ENCODE results near the gene CCDC28A. TPM values are rescaled to one million over a fixed set of nuclear protein-coding genes. Genes with fewer than 3 reads are reported as not detected.

CCDC28A gene
- total RNA-seq, 1 donor from 2014 or later, result 7.3 TPM

DNA sequence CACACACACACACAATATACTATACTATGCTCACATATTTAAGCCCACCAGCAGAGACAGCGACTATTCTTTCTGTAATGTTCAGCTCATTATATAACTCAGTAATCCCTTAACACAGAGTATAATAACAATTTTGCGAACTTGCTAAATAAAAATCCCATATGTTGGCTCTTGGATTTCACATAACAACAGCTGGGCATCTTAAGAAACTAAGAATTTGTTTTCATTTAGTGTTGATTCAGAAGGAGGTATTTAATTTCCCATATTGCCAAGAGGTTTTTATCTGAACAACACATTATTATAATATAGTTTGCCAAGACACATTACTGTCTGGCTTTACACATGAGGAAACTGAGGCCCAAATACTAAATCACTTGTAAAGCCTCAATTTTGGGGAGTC is 29.8 kb downstream of the CCDC28A start:
- TF ChIP-seq, protein P1, sequence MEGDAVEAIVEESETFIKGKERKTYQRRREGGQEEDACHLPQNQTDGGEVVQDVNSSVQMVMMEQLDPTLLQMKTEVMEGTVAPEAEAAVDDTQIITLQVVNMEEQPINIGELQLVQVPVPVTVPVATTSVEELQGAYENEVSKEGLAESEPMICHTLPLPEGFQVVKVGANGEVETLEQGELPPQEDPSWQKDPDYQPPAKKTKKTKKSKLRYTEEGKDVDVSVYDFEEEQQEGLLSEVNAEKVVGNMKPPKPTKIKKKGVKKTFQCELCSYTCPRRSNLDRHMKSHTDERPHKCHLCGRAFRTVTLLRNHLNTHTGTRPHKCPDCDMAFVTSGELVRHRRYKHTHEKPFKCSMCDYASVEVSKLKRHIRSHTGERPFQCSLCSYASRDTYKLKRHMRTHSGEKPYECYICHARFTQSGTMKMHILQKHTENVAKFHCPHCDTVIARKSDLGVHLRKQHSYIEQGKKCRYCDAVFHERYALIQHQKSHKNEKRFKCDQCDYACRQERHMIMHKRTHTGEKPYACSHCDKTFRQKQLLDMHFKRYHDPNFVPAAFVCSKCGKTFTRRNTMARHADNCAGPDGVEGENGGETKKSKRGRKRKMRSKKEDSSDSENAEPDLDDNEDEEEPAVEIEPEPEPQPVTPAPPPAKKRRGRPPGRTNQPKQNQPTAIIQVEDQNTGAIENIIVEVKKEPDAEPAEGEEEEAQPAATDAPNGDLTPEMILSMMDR (conservative IDR thresholded peaks at IDR 0.05), result no peak
- Mint-ChIP-seq H3K4me1 (peaks cover 19% of the 10 kb centered on the region), H3K9me3 (no peaks in the 10 kb centered on the region)

DNA sequence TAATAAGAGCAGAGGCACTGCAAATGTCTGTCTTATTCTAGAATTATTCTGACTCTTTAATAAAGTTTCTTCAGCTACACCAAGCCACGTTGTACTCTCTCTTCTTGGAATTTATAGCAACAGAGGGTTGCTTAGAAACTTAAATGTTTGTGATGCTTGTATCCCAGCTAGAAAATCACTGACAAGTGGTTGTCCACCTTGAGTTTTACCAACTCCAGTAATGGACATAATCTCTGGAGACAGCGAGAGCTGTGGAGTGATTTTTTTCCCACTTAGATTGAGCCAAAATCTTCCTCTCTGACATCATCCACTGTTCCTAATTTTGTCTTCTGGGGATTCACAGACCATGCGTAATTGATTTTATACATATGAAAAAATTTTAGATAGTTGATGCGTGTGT is 30.3 kb downstream of the CCDC28A start:
- no peaks in the 10 kb centered on the region for H3K36me3 Mint-ChIP-seq (ENCODE audit: low read depth)
- TF ChIP-seq, protein P1 (conservative IDR thresholded peaks at IDR 0.05), result no peak
- H3K4me1 Mint-ChIP-seq, result peaks cover 14% of the 10 kb centered on the region
- no peak overlapping the region for H3K4me3 Mint-ChIP-seq
- H3K9me3 Mint-ChIP-seq, result no peaks in the 10 kb centered on the region
- no peak overlapping the region for H3K27ac Mint-ChIP-seq (ENCODE audit: unreplicated experiment)
- no peak for DNase-seq (ENCODE audit: low read depth, low spot score)
- no peaks in the 10 kb centered on the region for H3K27me3 Mint-ChIP-seq (ENCODE audit: low read depth)

More for the DNA sequence above, 29.8 kb downstream of the CCDC28A start:
- H3K27ac Mint-ChIP-seq (ENCODE audit: unreplicated experiment), result no peak overlapping the region
- DNase-seq (ENCODE audit: low read depth, low spot score), result no peak
- H3K36me3 Mint-ChIP-seq (ENCODE audit: low read depth), result no peaks in the 10 kb centered on the region
- H3K27me3 Mint-ChIP-seq (ENCODE audit: low read depth), result no peaks in the 10 kb centered on the region
- H3K4me3 Mint-ChIP-seq, result no peak overlapping the region

DNA sequence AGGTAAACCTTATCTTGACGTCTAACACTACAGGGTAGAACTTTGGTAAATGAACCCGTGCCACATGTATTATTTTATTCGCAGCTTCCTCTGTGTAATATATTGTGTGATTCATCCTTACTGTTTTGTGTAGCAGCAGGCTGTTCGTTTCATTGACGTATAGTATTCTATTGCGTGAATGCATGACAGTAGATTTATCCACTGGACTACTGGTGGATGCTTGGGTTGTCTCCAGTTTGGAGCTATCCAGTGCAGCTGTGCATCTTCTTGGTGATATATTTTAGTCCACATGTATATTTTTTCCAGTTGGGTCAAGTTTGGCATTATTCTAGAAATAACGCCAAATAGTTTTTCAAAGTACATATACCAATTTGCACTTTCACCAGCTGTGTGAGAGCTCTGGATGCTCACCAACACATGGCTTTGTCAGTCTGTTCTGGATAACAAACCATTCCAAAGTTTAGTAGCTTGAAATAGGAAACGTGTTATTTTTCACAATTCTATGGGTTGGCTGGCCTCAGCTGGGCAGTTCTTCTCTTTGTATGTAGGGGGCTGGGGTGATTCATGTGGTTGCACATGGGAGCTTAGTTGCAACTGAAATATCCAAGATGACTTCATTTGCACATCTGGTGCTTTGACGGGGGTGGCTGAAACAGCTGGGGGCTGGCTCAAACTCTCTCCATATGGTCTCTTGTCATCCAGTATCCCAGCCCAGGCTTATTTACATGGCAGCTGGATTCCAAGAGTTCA is 31.6 kb downstream of the CCDC28A start:
- H3K27ac Mint-ChIP-seq (ENCODE audit: unreplicated experiment), result no peak overlapping the region
- no peaks in the 10 kb centered on the region for H3K27me3 Mint-ChIP-seq (ENCODE audit: low read depth)

DNA sequence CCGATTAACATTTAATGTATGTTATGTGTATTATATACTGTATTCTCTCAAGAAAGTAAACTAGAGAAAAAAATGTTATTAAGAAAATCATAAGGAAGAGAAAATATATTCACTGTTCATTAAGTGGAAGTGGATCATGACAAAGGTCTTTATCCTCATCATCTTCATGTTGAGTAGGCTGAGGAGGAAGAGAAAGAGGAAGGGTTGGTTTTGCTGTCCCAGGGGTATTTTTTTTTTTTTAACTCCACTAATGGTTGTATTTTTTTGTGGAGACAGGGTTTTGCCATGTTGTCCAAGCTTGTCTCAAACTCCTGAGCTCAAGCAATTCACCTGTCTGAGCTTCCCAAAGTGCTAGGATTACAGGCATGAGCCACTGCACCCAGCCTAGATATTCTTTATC is 33.3 kb downstream of the CCDC28A start:
- H3K9me3 Mint-ChIP-seq, result no peaks in the 10 kb centered on the region
- H3K36me3 Mint-ChIP-seq (ENCODE audit: low read depth), result no peaks in the 10 kb centered on the region
- H3K4me3 Mint-ChIP-seq, result no peak overlapping the region
- no peaks in the 10 kb centered on the region for H3K4me1 Mint-ChIP-seq
- no peak overlapping the region for H3K27ac Mint-ChIP-seq (ENCODE audit: unreplicated experiment)
- TF ChIP-seq, protein P1 (conservative IDR thresholded peaks at IDR 0.05), result no peak
- no peaks in the 10 kb centered on the region for H3K27me3 Mint-ChIP-seq (ENCODE audit: low read depth)
- no peak for DNase-seq (ENCODE audit: low read depth, low spot score)

More for the DNA sequence above, 31.6 kb downstream of the CCDC28A start:
- no peaks in the 10 kb centered on the region for H3K36me3 Mint-ChIP-seq (ENCODE audit: low read depth)
- no peaks in the 10 kb centered on the region for H3K9me3 Mint-ChIP-seq
- no peak overlapping the region for H3K4me3 Mint-ChIP-seq
- TF ChIP-seq, protein P1 (conservative IDR thresholded peaks at IDR 0.05), result no peak
- no peak for DNase-seq (ENCODE audit: low read depth, low spot score)
- H3K4me1 Mint-ChIP-seq, result peaks cover 8% of the 10 kb centered on the region

DNA sequence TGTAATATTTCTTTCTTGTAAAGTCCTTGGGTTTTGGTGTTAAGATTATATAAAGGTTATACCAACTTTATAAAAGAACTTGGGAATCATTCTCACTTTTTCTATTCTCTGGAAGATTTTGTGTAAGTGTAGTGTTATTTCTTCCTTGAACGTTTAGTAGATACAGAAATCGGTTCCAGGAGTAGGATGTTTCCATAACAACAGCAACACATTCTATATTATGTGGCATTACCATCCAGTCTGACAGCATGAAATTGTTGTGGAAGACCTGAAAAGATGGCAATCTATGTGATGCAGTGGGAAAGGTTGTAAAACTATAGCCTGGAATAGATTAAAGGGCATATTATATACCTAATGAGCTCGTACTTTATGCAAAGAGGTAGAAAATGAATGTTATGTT is 36.1 kb downstream of the CCDC28A start:
- no peak for DNase-seq (ENCODE audit: low read depth, low spot score)
- TF ChIP-seq, protein P1 (conservative IDR thresholded peaks at IDR 0.05), result no peak
- H3K4me1 Mint-ChIP-seq, result no peaks in the 10 kb centered on the region
- no peak overlapping the region for H3K4me3 Mint-ChIP-seq
- no peaks in the 10 kb centered on the region for H3K9me3 Mint-ChIP-seq
- H3K27ac Mint-ChIP-seq (ENCODE audit: unreplicated experiment), result no peak overlapping the region
- no peaks in the 10 kb centered on the region for H3K36me3 Mint-ChIP-seq (ENCODE audit: low read depth)
- no peaks in the 10 kb centered on the region for H3K27me3 Mint-ChIP-seq (ENCODE audit: low read depth)

All from neural crest cell (in vitro differentiated cells).